GM19468 (cell line): ENCODE results near the gene KLHL40.

Experiments used
- ATAC-seq: cut with Tn5 transposase; IDR thresholded peaks from one replicate; pipeline ENCODE4 v1.9.1; 2021; ENCODE audit warnings: mild to moderate bottlenecking, moderate library complexity, moderate number of reproducible peaks; ENCODE audit not compliant: unreplicated experiment; ENCODE audit errors: extremely low read depth

KLHL40 gene

GRCh38 chr3:42685363-42685881, at the start of gene KLHL40:
TSS of gene KLHL40 (plus strand) at chr3:42685537. CDS start at chr3:42685619, 82 bp downstream.
- no peak for ATAC-seq

- ATAC-seq, result no peak
Observed at GRCh38 chr3:42637001-42637400, 48.3 kb upstream of the KLHL40 start.

GRCh38 chr3:42638339-42638842, 46.9 kb upstream of the KLHL40 start:
- no peak for ATAC-seq

- ATAC-seq, result no peak
Observed at GRCh38 chr3:42639192-42639591, 46.1 kb upstream of the KLHL40 start.

- no peak for ATAC-seq
Observed at GRCh38 chr3:42640129-42640528, 45.2 kb upstream of the KLHL40 start.

GRCh38 chr3:42640771-42641370, 44.5 kb upstream of the KLHL40 start:
- no peak for ATAC-seq

- ATAC-seq, result no peak
Observed at GRCh38 chr3:42647821-42648459, 37.4 kb upstream of the KLHL40 start.

- no peak for ATAC-seq
Observed at GRCh38 chr3:42649006-42649405, 36.3 kb upstream of the KLHL40 start.

- ATAC-seq, result no peak
Observed at GRCh38 chr3:42649783-42650182, 35.6 kb upstream of the KLHL40 start.

GRCh38 chr3:42651248-42652091, 33.9 kb upstream of the KLHL40 start:
- ATAC-seq, result no peak

GRCh38 chr3:42652251-42652610, 33.1 kb upstream of the KLHL40 start:
- ATAC-seq, result no peak

GRCh38 chr3:42652611-42653302, 32.6 kb upstream of the KLHL40 start:
- ATAC-seq, result no peak

- ATAC-seq, result no peak
Observed at GRCh38 chr3:42653303-42653559, 32.1 kb upstream of the KLHL40 start.

- ATAC-seq, result no peak
Observed at GRCh38 chr3:42653560-42654330, 31.6 kb upstream of the KLHL40 start, which contains the start of gene ZBTB47. TSS of gene ZBTB47 (plus strand) at chr3:42653697. CDS start at chr3:42658356, 4,659 bp downstream.

GRCh38 chr3:42654331-42655201, 30.8 kb upstream of the KLHL40 start:
- no peak for ATAC-seq

- ATAC-seq, result no peak
Observed at GRCh38 chr3:42655331-42655888, 29.9 kb upstream of the KLHL40 start.

GRCh38 chr3:42655980-42656679, 29.2 kb upstream of the KLHL40 start:
- no peak for ATAC-seq
